GM12878 (cell line): ENCODE results near the gene PCSK9. TPM values are rescaled to one million over a fixed set of nuclear protein-coding genes. Genes with fewer than 3 reads are reported as not detected.

Experiments
- ATAC-seq: fragments of 200-7000 bp; cut with Tn5 transposase; 3 replicates; pipeline ENCODE4 v1.9.1; 2020; ENCODE audit warnings: mild to moderate bottlenecking, moderate library complexity
- BruUV-seq: library from RNA; stranded (reverse); fragments of 400-500 nt; replicated peaks from 2 replicates; lab custom pipeline; 2021; lab: Mats Ljungman, UMichigan
- CTCF ChIA-PET: fragments of 300-600 bp; sonication (Branson Sonifier 250); formaldehyde crosslinking; extraction: SDS; loops from one replicate; lab custom pipeline; 2021; ENCODE audit warnings: inconsistent platforms; lab: Yijun Ruan, JAX
- POLR2A ChIA-PET: fragments of 350-600 bp; formaldehyde crosslinking; extraction: SDS; loops from one replicate; lab custom pipeline; 2021; ENCODE audit warnings: inconsistent platforms; lab: Charles Lee
- RAD21 ChIA-PET: fragments of 300-600 bp; sonication (Branson Sonifier 250); formaldehyde crosslinking; loops from one replicate; lab custom pipeline; 2023; ENCODE audit warnings: antibody characterized with exemption; ENCODE audit not compliant: unreplicated experiment; lab: Charles Lee
- SMC1A ChIA-PET: fragments of 300-600 bp; sonication (Branson Sonifier 250); formaldehyde crosslinking; loops from one replicate; lab custom pipeline; 2023; ENCODE audit not compliant: unreplicated experiment, uncharacterized antibody; lab: Charles Lee
- DNase-seq: peaks from one replicate; pipeline ENCODE4 v3.0.0-alpha.2; 2011; ENCODE audit warnings: low read depth, low spot score
- FAIRE-seq: peaks from 3 replicates; lab custom pipeline; 2011; peaks lifted over from hg19 to GRCh38; lab: Jason Lieb, UNC
- H2AFZ ChIP-seq: 2 replicates; pipeline ENCODE4 v1.6.0; 2011; ENCODE audit warnings: low read depth, low read length, control low read depth; ENCODE audit not compliant: control insufficient read depth
- H3K27ac ChIP-seq: 2 replicates; pipeline ENCODE4 v1.5.1; 2011; ENCODE audit warnings: control low read depth; ENCODE audit not compliant: control insufficient read depth, insufficient read depth
- H3K27me3 ChIP-seq, 2 experiments: replicated peaks in 1 of 2; 2 replicates each; pipeline versions ENCODE4 v1.6.0 to v1.6.1; 2011; ENCODE audit warnings: low read length in 1 of 2; ENCODE audit not compliant: control insufficient read depth in 2 of 2, insufficient read depth in 2 of 2
- H3K36me3 ChIP-seq, 2 experiments: 2 replicates each; pipeline ENCODE4 v1.5.1; 2011; ENCODE audit warnings: low read length in 1 of 2; ENCODE audit not compliant: control insufficient read depth in 2 of 2, insufficient read depth in 2 of 2
- H3K4me1 ChIP-seq: 2 replicates; pipeline ENCODE4 v1.6.1; 2011; ENCODE audit warnings: mild to moderate bottlenecking, low read length, moderate library complexity, mixed read lengths; ENCODE audit not compliant: control insufficient read depth, insufficient read depth
- H3K4me2 ChIP-seq: 2 replicates; pipeline ENCODE4 v1.6.0; 2011; ENCODE audit warnings: control low read depth; ENCODE audit not compliant: control insufficient read depth, insufficient read depth
- H3K4me3 ChIP-seq: fragments of 200-600 bp; sonication (generic); 2 replicates; pipeline ENCODE4 v1.5.1; 2016
- H3K79me2 ChIP-seq: 2 replicates; pipeline ENCODE4 v1.6.0; 2011; ENCODE audit warnings: low read length; ENCODE audit not compliant: control insufficient read depth, insufficient read depth
- H3K9ac ChIP-seq: 2 replicates; pipeline ENCODE4 v1.8.0; 2011; ENCODE audit warnings: low read length, control low read depth, mixed read lengths; ENCODE audit not compliant: control insufficient read depth, insufficient read depth
- H3K9me3 ChIP-seq: replicated peaks from 3 replicates; pipeline ENCODE4 v1.5.1; 2011; ENCODE audit warnings: mild to moderate bottlenecking, low read length; ENCODE audit not compliant: control insufficient read depth, insufficient read depth
- H4K20me1 ChIP-seq: 2 replicates; pipeline ENCODE4 v1.6.0; 2011; ENCODE audit not compliant: control insufficient read depth, insufficient read depth
- BHLHE40 ChIP-seq, 2 experiments: fragments of 450-650 bp in 1 of 2; IDR thresholded peaks; 2 replicates each; pipeline ENCODE4 v1.6.1; 2011 to 2017; ENCODE audit warnings: low read depth in 2 of 2, borderline replicate concordance in 1 of 2, improper control_type of control experiment in 1 of 2, low read length in 1 of 2, mild to moderate bottlenecking in 1 of 2
- CBX3 ChIP-seq: fragments of 200-600 bp; sonication (generic); IDR thresholded peaks from 2 replicates; pipeline ENCODE4 v1.6.1; 2016; ENCODE audit warnings: low read depth, borderline replicate concordance
- ESRRA ChIP-seq: IDR thresholded peaks from 2 replicates; pipeline ENCODE4 v1.6.1; 2012; ENCODE audit warnings: mild to moderate bottlenecking, low read length, improper control_type of control experiment
- FOS ChIP-seq: IDR thresholded peaks from 3 replicates; pipeline ENCODE4 v1.6.1; 2011; ENCODE audit warnings: borderline replicate concordance; ENCODE audit not compliant: insufficient read length; ENCODE audit errors: extremely low read depth
- KLF5 ChIP-seq: fragments of 450-650 bp; IDR thresholded peaks from 2 replicates; pipeline ENCODE4 v1.6.1; 2014; ENCODE audit warnings: mild to moderate bottlenecking; ENCODE audit not compliant: partially characterized antibody
- PAX5 ChIP-seq: IDR thresholded peaks from 2 replicates; pipeline ENCODE4 v1.6.1; 2011; ENCODE audit warnings: low read depth, low read length, borderline replicate concordance
- PML ChIP-seq: IDR thresholded peaks from 2 replicates; pipeline ENCODE4 v1.6.1; 2012; ENCODE audit warnings: low read length, inconsistent platforms
- PRDM15 ChIP-seq: fragments of 450-650 bp; formaldehyde crosslinking; IDR thresholded peaks from 2 replicates; pipeline ENCODE4 v1.4.0; 2020; ENCODE audit warnings: mild to moderate bottlenecking, moderate library complexity
- RAD21 ChIP-seq: IDR thresholded peaks from 2 replicates; pipeline ENCODE4 v1.6.1; 2011; ENCODE audit warnings: mild to moderate bottlenecking, low read depth, low read length, moderate library complexity; ENCODE audit not compliant: insufficient read depth
- RUNX3 ChIP-seq: IDR thresholded peaks from 2 replicates; pipeline ENCODE4 v1.6.1; 2012; ENCODE audit warnings: low read length, inconsistent platforms
- SUPT20H ChIP-seq: IDR thresholded peaks from 2 replicates; pipeline ENCODE4 v1.6.1; 2011; ENCODE audit warnings: low read depth, mild to moderate bottlenecking, low read length, moderate library complexity, borderline replicate concordance; ENCODE audit not compliant: control insufficient read depth
- TBL1XR1 ChIP-seq: IDR thresholded peaks from 2 replicates; pipeline ENCODE4 v1.6.1; 2012; ENCODE audit warnings: low read depth, low read length, improper control_type of control experiment
- USF1 ChIP-seq: IDR thresholded peaks from 2 replicates; pipeline ENCODE4 v1.6.1; 2011; ENCODE audit warnings: borderline replicate concordance, low read depth, mild to moderate bottlenecking, moderate library complexity, mixed read lengths, low read length; ENCODE audit not compliant: insufficient read depth; ENCODE audit errors: extremely low read length
- ZNF24 ChIP-seq: fragments of 450-650 bp; IDR thresholded peaks from 2 replicates; pipeline ENCODE4 v1.6.1; 2017; ENCODE audit warnings: antibody characterized with exemption, mild to moderate bottlenecking
- WGBS: methylation state at CpG from one replicate; pipeline ENCODE4 v1.1.6; 2016; ENCODE audit warnings: low lambda C conversion rate; ENCODE audit not compliant: insufficient replicate concordance, insufficient coverage; ENCODE audit errors: missing lambda C conversion rate; 5-methylcytosine and 5-hydroxymethylcytosine counted together
- in situ Hi-C: fragments of 300-500 bp; cut with MboI; formaldehyde crosslinking; loops from 9 replicates; pipeline ENCODE4 v1.14.3; 2018; ENCODE audit warnings: mixed read lengths
- intact Hi-C: fragments of 100-400 bp; cut with micrococcal nuclease; formaldehyde crosslinking; loops from one replicate; pipeline ENCODE4 v1.14.2; 2022; ENCODE audit not compliant: unreplicated experiment
- polyA plus RNA-seq, 11 experiments: library from polyadenylated mRNA; depleted of rRNA in 4 of 11; unstranded in 6 of 11; stranded (reverse) in 5 of 11; fragments of >200 nt; fragmentation: Nextera tagmentation in 4 of 11; fragmentation: Illumina TruSeq in 1 of 11; extraction: Ambion mirVana in 4 of 11; extraction: Trizol in 1 of 11; gene quantifications; 1 replicate in 1 of 11; 2 replicates in 10 of 11; pipeline versions ENCODE4 v1.2.1 to v1.2.3, GENCODE V29; 2011 to 2016; ENCODE audit warnings: inconsistent platforms in 2 of 11, missing spikeins in 2 of 11, low read depth in 1 of 11
- total RNA-seq, 4 experiments: library from RNA; depleted of rRNA in 3 of 4; stranded (reverse); fragments of >200 nt in 3 of 4; fragmentation: Illumina TruSeq in 1 of 4; extraction: Trizol in 1 of 4; gene quantifications; 2 replicates each; pipeline versions ENCODE4 v1.2.1 to v1.2.3, GENCODE V29; 2013 to 2021

PCSK9 gene
- total and polyA plus RNA-seq, 10 of the 15 experiments (the other 5 are each of a cell fraction or from before 2014, with no cell fraction given): 0.03 to 0.15 TPM; not detected in 8

GRCh38 chr1:54996869-54997710 is 42.3 kb upstream of the PCSK9 start:
- 16% methylated on average over 32 of the region's 46 CpGs for WGBS
- ChIA-PET SMC1A (interaction anchor here (0.8 to 6.7 kb wide), 6 partner anchors 20 to 49 kb away, joined by 3 to 147 read pairs (median 4); no protein-coding TSS in a partner anchor), POLR2A (interaction anchor here (0.6 kb wide), 1 partner anchor 953 kb away, joined by 3 read pairs; no protein-coding TSS in a partner anchor), RAD21 (interaction anchor here (0.6 to 5.0 kb wide), 4 partner anchors 13 to 508 kb away, joined by 3 to 156 read pairs (median 4); no protein-coding TSS in a partner anchor), CTCF (interaction anchor here (0.7 to 19.5 kb wide), 21 partner anchors 13 to 994 kb away, joined by 3 to 436 read pairs (median 4); no protein-coding TSS in a partner anchor)
- Histone ChIP-seq H3K4me1 (peaks cover 3% of the 10 kb centered on the region; the same call in 1 of the 2 replicates), H3K9ac (no peak overlapping the region), H3K4me3 (no peak overlapping the region), H3K27me3 (peaks cover 2 to 5% of the 10 kb centered on the region in 2 experiments), H3K9me3 (no peaks in the 10 kb centered on the region), H3K79me2 (no peaks in the 10 kb centered on the region), H4K20me1 (no peaks in the 10 kb centered on the region; the same call in 1 of the 2 replicates), H3K36me3 (no peaks in the 10 kb centered on the region), H3K27ac (no peak overlapping the region), H3K4me2 (no peak overlapping the region), H2AFZ (no peak overlapping the region)
- no peak for DNase-seq
- peak; percentile 9; the same call in 2 of the 3 replicates for ATAC-seq
- intact Hi-C loops: loop anchor here (1.0 kb wide), 2 partner anchors 47 to 52 kb away; no protein-coding TSS in a partner anchor
- FAIRE-seq: no peak
- no TSS peak for BruUV-seq
- in situ Hi-C loops: loop anchor here (5.0 kb wide), 1 partner anchor 45 kb away; no protein-coding TSS in a partner anchor
- TF ChIP-seq SUPT20H (no peak), ESRRA (no peak), CBX3 (no peak), RAD21 (no peak), PAX5 (no peak), TBL1XR1 (no peak), RUNX3 (no peak), PRDM15 (CRISPR knock-in tag) (no peak), BHLHE40 (IDR thresholded peaks at IDR 0.05; ENCODE audit: borderline replicate concordance in 1 of 2, low read depth in 2 of 2, low read length in 1 of 2) (no peak), KLF5 (no peak), PML (no peak), FOS (no peak), ZNF24 (no peak), USF1 (no peak)
